ENCODE measurements around the gene TUBG1.
"Not testable (repeated sequence)": the region's sequence is repeated elsewhere in the genome, so short reads cannot be mapped to it uniquely, and the experiment has no call there.

GRCh38 chr17:42609814-42610801 is 625 bp downstream of the TUBG1 start:
- TF ChIP-seq CTCF (IDR thresholded peaks at IDR 0.05); ZFX (IDR thresholded peaks at IDR 0.05; ENCODE audit: borderline replicate concordance): not testable (repeated sequence)
